Measurements from ENCODE around the gene ITPK1.

DNA sequence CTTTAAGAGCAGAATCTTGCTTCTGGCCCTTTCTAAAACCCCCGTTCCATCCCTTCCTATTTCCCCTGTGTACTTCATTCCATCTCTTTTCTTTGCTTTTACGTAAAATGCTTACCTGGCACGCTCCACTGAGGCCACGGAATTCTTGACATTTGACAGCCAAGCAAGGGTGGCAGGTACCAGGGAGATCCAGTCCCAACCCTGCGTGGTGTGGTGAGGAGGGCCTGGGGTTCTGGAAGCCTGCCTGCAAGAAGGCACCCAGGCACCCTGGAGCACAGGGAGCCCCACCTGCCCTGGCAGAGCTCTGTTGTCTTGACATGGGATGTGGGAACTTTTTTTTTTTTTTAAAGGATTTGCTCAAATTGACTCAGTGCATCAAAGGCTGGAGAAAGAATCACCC is 48.6 kb downstream of the ITPK1 start:
- TF ChIP-seq, protein P1, sequence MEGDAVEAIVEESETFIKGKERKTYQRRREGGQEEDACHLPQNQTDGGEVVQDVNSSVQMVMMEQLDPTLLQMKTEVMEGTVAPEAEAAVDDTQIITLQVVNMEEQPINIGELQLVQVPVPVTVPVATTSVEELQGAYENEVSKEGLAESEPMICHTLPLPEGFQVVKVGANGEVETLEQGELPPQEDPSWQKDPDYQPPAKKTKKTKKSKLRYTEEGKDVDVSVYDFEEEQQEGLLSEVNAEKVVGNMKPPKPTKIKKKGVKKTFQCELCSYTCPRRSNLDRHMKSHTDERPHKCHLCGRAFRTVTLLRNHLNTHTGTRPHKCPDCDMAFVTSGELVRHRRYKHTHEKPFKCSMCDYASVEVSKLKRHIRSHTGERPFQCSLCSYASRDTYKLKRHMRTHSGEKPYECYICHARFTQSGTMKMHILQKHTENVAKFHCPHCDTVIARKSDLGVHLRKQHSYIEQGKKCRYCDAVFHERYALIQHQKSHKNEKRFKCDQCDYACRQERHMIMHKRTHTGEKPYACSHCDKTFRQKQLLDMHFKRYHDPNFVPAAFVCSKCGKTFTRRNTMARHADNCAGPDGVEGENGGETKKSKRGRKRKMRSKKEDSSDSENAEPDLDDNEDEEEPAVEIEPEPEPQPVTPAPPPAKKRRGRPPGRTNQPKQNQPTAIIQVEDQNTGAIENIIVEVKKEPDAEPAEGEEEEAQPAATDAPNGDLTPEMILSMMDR (IDR thresholded peaks at IDR 0.05): no peak
- no peak for TF ChIP-seq POLR2A (IDR thresholded peaks at IDR 0.05)

Measured in stomach (tissue), 4 donors.